NOMO-1 treated with DMSO at 0.1 percent for 48 hours (cell line): ENCODE results near the gene DGKA.
"Not testable (repeated sequence)": the region's sequence is repeated elsewhere in the genome, so short reads cannot be mapped to it uniquely, and the experiment has no call there.

Source experiments
- DNase-seq: peaks from one replicate; lab custom pipeline; 2025; ENCODE audit not compliant: unreplicated experiment; lab: John Stamatoyannopoulos, UW

Gene DGKA

DNA sequence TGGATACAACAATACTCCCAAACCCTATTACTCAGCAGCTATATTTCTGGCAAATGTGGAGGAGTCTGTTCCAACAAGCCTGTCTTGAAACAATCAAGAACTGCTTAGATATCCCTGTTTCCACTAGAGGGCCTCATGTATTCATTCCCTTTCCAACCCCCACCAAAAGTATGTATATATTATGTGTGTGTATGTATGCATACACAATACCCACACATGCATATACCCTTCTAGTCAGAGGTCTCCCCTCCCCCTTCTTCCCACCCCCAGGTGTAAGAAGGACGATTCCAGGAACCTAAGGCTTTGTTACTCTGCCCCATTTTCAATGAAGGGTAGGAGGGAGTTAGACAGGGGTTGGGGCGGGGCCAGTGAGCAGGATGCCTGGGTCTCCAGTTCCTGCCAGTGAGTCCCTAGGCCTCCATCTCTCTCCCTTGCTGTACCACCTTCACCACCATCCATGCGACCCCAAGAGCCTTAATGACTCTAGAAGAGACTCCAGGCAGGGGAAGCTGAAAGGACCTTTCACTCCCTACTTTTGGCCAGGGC lies at the start of gene DGKA:
Gene DGKA, plus strand, starts transcription at position 392 of the 546 bp plus-strand sequence. CDS start 5,342 bp downstream, outside the sequence.
- DNase-seq, result peak; percentile 68

DNA sequence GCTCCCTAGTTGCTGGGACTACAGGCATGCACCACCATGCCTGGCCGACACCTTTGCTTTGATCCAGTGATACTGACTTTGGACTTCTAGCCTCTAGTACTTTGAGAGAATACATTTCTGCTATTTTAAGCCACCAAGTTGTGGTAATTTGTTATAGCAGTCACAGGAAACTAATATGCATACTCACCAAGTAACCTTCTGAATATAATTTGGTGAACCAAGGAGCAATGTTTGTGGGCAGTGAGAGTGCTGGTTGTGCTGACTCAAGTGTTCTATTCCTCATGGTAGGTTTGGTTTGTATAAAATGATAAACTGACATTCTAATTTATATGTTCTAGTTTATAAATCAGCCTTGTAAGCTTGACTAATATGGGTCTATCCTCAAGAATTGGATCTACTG lies 45.8 kb upstream of the DGKA start:
- no peak for DNase-seq

DNA sequence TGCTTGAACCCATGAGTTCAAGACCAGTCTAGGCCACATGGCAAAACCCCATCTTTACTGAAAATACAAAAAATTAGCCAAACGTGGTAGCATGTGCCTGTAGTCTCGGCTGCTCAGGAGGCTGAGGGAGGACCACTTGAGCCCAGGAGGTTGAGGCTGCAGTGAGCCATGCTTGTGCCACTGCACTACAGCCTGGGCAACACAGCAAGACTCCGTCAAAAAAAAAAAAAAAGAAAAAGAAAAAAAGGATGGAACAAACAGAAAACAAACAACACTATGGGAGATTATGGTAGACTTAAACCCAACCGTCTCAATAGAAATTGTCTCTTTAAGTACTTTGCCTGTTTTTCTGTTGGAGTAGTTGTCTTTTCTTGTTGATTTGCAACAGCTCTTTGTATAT lies 39.7 kb upstream of the DGKA start:
- no peak for DNase-seq

DNA sequence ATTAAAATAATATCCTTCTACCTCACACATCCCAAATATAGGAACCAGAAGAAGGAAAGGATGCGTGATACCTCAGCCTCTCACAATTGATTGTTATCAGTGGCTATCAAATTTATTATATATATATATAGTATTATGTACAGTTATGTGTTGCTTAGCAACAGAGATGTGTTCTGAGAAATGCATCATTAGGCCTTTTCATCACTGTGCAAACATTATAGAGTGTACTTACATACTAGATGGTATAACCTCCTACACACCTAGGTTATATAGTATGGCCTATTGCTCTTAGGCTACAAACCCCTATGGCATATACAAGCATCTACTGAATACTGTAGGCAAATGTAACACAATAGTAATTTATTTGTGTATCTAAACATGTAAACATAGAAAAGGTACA lies 37.2 kb upstream of the DGKA start:
- DNase-seq, result no peak

DNA sequence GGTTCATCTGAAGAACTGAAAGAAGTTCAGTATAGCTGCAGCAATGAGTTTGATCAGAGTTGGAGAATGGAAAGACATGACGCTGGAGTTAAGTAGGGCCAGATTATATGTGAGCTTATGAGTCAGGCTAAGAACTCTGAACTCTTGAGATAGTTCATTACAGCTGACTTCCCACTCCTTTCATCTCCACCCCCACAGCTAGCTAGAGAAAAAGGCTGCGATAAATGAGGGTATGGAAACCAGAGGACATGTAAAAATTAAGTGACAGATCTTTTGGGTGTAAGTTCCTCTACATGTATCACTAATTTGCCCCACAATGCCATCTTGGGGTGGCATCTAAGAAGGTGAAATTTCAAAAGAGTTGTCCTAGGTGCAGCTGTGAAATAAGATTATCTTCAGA lies 31.9 kb upstream of the DGKA start:
- DNase-seq, result no peak

DNA sequence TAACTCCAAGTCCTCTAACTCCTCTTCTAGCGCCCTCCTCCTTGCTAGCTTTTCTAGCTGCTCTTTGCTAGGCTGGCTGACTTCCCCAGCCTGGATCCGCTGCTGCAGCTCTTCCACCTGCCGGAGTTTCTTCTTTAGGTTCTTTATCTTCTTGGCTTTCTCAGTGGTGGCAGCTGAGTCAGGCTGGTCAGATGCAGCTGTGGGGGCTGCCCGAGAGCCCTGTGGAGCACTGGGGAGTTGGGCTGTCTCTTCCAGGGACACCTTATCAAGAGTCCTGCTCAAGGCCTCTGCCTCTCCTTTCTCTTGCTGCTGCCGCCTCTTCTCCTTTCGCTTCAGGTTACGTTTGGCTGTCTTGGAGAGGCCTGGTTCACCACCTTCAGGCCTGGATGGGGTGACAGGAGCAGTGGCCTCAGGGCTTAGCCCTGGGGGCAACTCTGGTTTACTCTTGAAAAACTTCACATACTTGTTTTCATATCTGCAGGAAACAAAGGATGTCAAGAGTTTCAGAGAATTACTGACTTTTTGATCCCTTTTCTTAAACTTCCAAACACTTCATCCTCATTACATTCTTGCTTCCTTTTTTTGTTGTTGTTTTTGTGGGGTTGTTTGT lies 29.0 kb upstream of the DGKA start:
- no peak for DNase-seq

DNA sequence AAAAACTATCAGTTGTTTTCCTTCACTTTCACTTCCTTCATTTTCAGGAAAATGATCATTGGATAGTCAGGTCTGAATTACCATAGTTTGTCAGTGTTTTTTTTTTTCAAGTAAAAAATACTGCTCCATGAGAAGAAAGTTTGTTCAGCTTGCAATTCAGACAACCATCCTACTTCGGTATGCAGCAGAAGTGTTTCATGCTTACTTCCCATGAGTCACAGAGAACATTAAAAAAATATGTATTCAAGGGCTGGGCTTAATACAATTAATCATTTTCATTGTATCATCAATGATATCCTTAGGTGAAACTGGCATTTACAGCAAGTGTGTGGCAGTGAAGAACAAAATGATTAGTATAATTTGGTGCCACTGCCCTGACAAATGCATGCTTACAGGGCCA lies 24.9 kb upstream of the DGKA start:
- peak; percentile 50 for DNase-seq

DNA sequence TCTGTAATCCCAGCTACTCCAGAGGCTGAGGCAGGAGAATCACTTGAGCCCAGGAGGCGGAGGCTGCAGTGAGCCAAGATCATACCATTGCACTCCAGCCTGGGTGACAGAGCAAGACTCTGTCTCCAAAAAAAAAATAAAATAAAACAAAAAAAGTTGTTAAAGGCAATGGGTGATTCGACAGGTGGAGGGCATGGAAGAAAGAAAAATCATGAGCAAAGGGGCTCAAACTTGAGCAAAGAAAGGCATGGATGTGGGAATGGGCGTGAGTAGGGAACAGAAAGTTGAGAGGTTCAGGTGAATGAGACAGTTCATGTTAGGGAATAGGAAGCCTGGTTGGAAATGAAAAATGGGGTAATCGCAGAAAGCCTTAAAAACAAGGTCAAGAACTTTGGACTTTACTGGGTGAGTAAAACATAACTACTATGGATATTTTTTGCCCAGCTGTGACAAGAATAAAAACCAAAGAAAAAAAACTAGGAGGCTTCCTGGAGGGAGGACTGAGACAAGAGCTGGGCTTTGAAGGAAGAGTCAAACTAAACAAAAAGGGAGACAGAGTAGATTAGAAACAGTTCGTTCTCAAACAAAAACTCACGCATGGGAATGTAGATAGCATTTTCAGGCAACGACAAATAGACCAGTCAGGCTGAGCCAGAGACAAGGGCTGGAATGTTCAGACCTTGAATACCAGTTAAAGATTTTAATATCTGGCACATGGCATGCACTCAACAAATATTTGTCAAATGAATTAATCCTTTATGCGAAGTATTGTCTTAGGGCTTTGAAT lies 22.0 kb upstream of the DGKA start:
- no peak for DNase-seq

DNA sequence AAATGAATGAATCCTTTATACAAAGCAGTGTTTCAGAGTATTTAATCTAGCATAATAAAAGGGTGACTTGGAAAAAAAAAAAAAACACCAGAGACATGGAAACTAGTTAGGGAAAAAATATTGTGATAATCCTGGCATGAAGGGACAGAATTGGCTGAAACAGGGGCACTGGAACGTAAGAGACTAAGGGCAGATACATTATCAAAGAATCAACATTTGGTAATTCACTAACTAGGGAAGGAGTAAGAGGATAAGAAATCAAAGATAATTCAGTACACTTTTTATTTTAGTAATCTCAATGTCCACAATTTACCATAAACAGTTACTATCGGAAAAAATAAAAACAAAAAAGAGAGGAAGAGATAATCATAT lies 21.5 kb upstream of the DGKA start:
- DNase-seq, result no peak

DNA sequence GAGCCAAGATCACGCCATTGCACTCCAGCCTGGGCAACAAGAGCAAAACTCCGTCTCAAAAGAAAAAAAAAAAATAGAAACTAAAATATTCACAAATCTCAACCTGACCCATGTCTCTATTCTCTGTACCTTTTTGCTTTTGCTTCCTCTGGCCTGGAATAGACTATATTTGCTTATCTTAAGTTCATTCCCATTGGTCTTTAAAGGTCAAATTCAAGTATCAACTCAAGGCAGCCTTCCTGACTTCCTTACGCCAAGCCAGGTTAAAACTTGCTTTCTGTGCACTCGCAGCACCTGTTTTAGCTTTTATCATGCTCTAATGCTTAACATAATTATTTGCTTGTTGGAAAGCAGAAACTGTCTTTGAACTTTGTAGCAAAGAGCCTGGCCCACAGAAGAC lies 18.1 kb upstream of the DGKA start:
- DNase-seq, result no peak

DNA sequence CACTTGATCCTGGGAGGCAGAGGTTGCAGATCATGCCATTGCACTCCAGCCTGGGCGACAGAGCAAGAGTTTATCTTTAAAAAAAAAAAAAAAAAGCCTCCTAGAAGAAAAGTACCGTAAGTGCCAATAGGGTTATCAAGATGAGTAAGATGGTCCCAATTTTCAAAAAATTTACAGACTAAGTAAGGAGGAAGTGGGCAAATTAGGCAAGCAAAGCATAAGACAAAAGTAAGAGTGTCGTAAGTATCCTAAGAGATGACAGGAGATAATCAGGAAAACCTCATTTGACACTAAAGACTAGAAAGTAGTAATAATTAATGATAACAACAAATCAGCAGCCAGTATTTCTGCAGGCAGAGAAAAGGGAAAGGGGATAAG lies 15.5 kb upstream of the DGKA start:
- DNase-seq, result peak; percentile 72

DNA sequence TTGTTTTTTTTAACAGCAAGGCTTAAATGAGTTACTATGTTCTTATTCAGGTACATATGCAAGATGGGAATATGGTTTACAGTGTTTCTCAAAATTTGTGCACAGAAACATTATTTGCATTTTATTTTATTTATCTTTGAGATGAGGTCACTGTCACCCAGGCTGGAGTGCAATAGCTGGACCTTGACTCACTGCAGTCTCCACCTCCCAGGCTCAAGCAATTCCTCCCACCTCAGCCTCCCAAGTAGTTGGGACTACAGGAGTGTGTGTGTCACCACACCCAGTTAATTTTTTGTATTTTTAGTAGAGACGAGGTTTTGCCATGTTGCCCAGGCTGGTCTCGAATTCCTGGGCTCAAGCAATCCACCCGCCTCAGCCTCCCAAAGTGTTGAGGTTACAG lies 11.9 kb upstream of the DGKA start:
- DNase-seq, result not testable (repeated sequence)

DNA sequence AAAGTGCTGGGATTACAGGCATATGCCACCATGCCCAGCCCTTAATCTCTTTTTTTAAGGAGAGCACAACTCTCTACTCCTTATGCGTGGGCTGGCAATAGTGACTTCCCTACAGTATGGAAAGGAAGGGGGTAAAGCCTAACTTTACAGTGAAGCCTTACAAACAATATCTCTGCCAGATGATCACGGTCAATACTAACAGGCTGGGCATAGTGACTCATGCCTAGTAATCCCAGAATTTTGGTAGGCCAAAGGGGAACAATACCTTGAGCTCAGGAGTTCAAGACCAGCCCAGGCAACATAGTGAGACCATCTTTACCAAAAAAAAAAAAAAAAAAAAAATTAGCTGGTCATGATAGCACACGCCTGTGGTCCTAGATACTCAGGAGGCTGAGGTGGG lies 8.8 kb upstream of the DGKA start:
- DNase-seq, result no peak

DNA sequence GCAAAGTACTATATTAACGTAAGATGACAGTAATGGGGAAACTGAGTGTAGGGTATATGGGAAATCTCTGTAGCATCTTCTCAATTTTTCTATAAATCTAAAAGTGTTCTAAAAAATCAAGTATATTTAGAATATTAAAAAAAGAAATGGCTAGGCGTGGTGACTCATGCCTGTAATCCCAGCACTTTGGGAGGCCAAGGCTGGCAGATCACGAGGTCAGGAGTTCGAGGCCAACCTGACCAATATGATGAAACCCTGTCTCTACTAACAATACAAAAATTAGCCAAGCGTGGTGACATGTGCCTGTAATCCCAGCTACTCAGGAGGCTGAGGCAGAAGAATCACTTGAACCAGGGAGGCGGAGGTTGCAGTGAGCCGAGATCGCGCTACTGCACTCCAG lies 7.3 kb upstream of the DGKA start:
- not testable (repeated sequence) for DNase-seq

DNA sequence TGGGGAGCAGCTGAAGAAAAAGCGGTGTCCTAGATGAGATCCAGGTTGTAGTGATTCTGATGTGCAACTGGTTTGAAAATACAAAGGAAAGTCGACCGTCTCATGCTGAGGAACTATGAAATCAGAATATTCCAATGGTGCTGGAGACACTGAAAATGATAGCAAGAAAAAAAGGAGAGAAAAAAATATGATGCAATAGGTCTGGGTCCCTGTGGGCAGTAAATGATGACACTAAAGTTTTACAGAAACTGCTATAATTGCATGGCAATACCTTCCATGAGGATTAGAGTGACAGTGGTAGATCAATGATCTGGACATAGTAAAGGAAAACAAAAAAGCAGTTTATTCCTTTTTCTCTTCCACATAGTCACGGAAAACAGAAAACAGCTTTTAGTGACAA lies 5.6 kb upstream of the DGKA start:
- peak; percentile 5 for DNase-seq

DNA sequence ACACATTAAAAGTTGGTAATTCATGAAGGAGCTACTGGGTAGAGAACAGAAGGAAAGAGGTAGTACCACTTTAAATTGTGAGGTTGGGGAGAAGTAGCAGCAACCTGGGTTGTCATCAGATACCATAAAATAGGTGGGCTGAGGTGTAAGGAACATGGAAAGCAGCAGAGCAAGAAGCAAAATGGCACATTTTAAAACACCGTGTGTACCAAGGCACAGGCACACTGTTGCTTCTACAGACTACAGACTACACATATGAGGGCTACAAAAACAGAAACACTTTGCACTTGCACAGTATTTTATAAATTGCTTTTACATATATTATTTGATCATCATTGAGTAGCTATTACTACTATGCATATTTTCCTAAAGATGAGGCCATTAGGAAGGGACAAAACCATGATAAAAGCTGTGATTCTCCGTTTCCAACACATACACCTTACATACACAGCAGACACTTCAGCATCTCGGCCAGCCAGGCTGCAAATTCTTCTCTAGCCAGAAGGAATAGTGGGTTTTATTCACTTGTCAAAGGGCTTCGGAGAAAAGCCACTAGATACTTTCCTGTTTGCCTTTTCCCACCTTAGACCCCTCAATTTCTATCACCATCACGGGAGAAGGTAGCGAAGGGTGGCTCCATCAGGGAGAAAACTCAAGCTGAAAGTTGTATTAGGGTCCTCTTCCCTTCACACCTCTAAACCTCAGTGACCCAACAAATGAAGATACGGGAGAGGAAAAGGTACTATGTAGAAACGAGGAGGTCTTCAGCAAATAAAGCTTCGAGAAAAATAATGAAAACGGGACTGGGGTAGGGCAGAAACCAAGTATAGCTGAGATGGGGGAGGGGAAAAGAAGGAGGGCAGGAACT lies 4.9 kb upstream of the DGKA start:
- no peak for DNase-seq

DNA sequence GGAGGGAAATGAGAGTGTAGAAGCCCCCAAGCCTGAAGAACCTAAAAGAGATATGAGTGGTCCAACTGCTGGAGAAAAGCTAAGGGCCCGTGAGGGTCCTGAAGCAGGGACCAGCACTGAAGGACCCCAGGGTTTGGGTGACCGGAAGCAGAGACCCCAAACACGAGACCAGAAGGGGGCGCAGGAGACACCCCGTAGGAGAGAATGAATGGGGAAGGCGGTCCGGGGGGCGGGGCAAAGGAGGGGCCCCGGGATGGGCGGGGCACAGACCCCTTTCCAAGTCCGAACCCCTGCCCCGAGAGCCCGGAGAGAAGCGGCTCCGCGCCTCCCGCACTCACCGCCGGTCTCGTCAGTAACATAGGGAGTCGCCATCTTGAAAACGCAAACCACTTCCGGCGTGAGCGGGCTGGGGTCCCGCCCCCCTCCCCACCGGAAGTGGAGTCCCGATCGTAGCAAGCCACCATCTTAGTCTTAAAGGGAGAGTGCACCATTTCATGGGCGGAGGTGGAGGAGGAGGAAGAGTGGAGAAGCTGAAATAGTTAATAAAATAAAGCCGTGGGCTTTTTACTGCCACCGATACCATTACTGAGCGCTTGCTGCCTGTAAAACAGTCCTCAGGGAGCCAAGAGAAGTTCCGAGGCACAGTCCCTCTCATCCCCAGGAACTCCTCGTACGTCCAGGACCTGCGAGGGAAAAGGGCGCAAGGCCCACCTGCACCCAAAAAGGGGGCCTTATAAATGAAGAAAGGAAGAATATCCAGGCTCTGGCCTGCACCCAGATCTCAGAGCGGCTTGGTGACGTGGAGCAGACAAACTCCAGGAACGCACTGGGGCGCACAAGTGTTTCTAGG lies 4.0 kb upstream of the DGKA start:
- peak; percentile 88 for DNase-seq

DNA sequence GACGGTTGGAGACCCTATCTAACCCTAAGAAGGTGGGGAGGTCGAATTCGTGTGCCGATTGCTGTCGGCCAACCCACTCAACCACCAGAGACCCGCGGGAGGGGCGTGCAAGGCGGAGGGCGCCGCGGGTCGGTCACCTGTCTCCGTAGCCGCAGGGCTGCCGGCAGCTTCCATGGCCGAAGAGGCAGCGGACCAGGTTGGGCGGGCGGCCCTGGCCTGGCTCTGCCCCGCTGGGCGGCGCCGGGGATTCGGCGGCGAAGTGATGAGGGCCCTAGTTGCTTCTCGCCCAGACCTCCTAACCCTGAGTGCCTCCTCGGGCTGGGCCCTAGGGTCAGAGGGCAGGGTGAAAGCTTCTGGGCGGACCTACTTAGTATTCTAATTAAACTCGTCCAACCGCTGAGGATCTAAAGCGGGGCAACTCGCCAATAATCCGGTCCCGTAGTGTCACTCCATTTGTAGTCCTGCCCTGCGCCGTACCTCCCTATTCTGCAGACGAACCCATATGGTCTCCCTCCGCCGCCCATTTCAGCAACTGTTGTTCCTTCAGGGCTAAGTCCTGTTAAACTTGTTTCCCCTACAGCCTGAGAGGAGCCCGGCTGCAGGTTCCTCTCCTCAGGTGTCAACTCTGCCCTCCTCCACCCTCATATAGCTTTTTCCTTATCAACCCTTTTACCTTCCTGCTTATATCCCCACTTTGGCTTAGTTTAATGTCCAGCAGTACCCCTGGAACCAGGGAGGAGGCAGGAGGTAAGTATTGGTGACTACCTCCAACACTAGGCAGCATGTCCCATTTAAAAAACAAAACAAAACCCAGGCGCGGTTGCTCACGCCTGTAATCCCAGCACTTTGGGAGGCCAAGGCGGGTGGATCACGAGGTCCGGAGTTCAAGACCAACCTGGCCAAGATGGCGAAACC lies 3.1 kb upstream of the DGKA start, which contains the start of gene PYM1:
Gene PYM1, minus strand, starts transcription at position 307 of the 915 bp plus-strand sequence. Its CDS starts 133 bp downstream, at position 174.
- peak; percentile 96 for DNase-seq

DNA sequence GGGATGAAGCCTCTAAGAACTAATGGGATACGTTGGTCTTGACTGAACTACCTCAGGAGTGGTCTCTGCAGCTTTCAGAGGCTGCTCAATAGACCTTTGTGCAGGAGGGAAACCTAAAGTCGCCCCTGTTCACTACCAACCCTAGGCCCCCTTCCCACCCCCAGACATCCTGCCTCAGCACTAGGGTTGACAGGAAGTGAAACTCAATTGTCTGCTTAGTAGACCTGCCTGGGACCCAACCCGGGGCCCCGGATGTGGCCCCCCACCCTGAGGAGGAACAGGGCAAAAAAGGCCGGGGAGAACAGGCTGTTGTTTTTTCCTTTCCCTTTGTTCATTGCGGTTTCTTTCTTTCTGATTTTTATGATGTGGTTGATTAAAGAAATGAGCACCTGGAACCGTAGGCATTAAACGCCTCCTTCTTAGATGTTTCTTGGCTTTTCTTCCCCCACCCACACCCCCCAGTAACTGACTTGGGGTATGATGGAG lies 1.6 kb upstream of the DGKA start:
- DNase-seq, result peak; percentile 16
